HEK293 (cell line): ENCODE measurements around the gene CREBRF.
"Not testable (repeated sequence)": the region's sequence is repeated elsewhere in the genome, so short reads cannot be mapped to it uniquely, and the experiment has no call there.

Experiments used
- CTCF ChIA-PET: fragments of 350-600 bp; formaldehyde crosslinking; extraction: SDS; loops from one replicate; lab custom pipeline; 2021; ENCODE audit warnings: antibody characterized with exemption; lab: Yijun Ruan, JAX
- POLR2A ChIA-PET: fragments of 300-600 bp; formaldehyde crosslinking; extraction: SDS; loops from one replicate; lab custom pipeline; 2020; ENCODE audit warnings: antibody characterized with exemption, inconsistent platforms; lab: Yijun Ruan, JAX
- H3K27ac ChIP-seq: fragments of 200-500 bp; sonication (Bioruptor generic); 2 replicates; pipeline ENCODE4 v1.5.1; 2014; ENCODE audit warnings: low read depth, low read length, control low read depth, inconsistent platforms; ENCODE audit errors: extremely low read depth
- H3K36me3 ChIP-seq, 2 experiments: fragments of 200-500 bp in 1 of 2; sonication (Bioruptor generic) in 1 of 2; 1 replicate in 1 of 2; 2 replicates in 1 of 2; pipeline ENCODE4 v1.5.1; 2014 to 2017; ENCODE audit warnings: inconsistent platforms in 2 of 2, low read length in 2 of 2; ENCODE audit not compliant: control insufficient read depth in 2 of 2, insufficient read depth in 1 of 2
- H3K4me1 ChIP-seq: fragments of 200-500 bp; sonication (Bioruptor generic); 2 replicates; pipeline ENCODE4 v1.5.1; 2014; ENCODE audit warnings: mild to moderate bottlenecking, low read length, inconsistent platforms; ENCODE audit not compliant: control insufficient read depth, insufficient read depth
- H3K4me3 ChIP-seq: 2 replicates; pipeline ENCODE4 v1.5.1; 2011; ENCODE audit warnings: low read depth, mild to moderate bottlenecking, control low read depth, low read length, moderate library complexity
- H3K9me3 ChIP-seq: fragments of 200-500 bp; sonication (Bioruptor generic); 2 replicates; pipeline ENCODE4 v1.5.1; 2014; ENCODE audit warnings: low read depth, low read length, inconsistent platforms; ENCODE audit not compliant: control insufficient read depth, insufficient read depth
- KLF17 ChIP-seq: fragments of 450-650 bp; formaldehyde crosslinking; IDR thresholded peaks from 2 replicates; pipeline ENCODE4 v1.5.1; 2016; ENCODE audit warnings: missing biosample characterization, missing genetic modification characterization
- MEIS1 ChIP-seq: sonication (generic); formaldehyde crosslinking; IDR thresholded peaks from 2 replicates; pipeline ENCODE4 v1.8.1; 2022; ENCODE audit warnings: missing genetic modification reagents, mild to moderate bottlenecking, borderline replicate concordance
- PRDM6 ChIP-seq: fragments of 450-650 bp; formaldehyde crosslinking; IDR thresholded peaks from 2 replicates; pipeline ENCODE4 v1.5.1; 2017; ENCODE audit warnings: missing biosample characterization, missing genetic modification characterization
- ZBTB17 ChIP-seq: fragments of 450-650 bp; formaldehyde crosslinking; IDR thresholded peaks from 2 replicates; pipeline ENCODE4 v1.5.1; 2016; ENCODE audit warnings: missing biosample characterization, missing genetic modification characterization
- ZFP3 ChIP-seq: fragments of 450-650 bp; formaldehyde crosslinking; IDR thresholded peaks from 2 replicates; pipeline ENCODE4 v1.5.1; 2016; ENCODE audit warnings: low read depth, missing biosample characterization, missing genetic modification characterization
- ZNF148 ChIP-seq: fragments of 450-650 bp; formaldehyde crosslinking; IDR thresholded peaks from 2 replicates; pipeline ENCODE4 v1.5.0; 2017; ENCODE audit warnings: missing biosample characterization, missing genetic modification characterization, borderline replicate concordance
- ZNF292 ChIP-seq: fragments of 450-650 bp; formaldehyde crosslinking; IDR thresholded peaks from 2 replicates; pipeline ENCODE4 v1.5.1; 2016; ENCODE audit warnings: low read depth, missing biosample characterization, missing genetic modification characterization, borderline replicate concordance
- ZNF48 ChIP-seq: fragments of 450-650 bp; formaldehyde crosslinking; IDR thresholded peaks from 2 replicates; pipeline ENCODE4 v1.5.1; 2016; ENCODE audit warnings: missing biosample characterization, missing genetic modification characterization
- ZNF513 ChIP-seq: fragments of 450-650 bp; IDR thresholded peaks from 2 replicates; pipeline ENCODE4 v1.5.1; 2018; ENCODE audit warnings: missing biosample characterization, missing genetic modification characterization
- ZNF585B ChIP-seq: fragments of 450-650 bp; formaldehyde crosslinking; IDR thresholded peaks from 2 replicates; pipeline ENCODE4 v1.5.1; 2016; ENCODE audit warnings: missing biosample characterization, missing genetic modification characterization
- ZNF76 ChIP-seq: fragments of 450-650 bp; formaldehyde crosslinking; IDR thresholded peaks from 2 replicates; pipeline ENCODE4; 2016; ENCODE audit warnings: low read depth, missing biosample characterization, missing genetic modification characterization, borderline replicate concordance

The CREBRF gene

GRCh38 chr5:173017087-173017486 is 39.1 kb upstream of the CREBRF start:
- not testable (repeated sequence) for H3K9me3 ChIP-seq, H3K4me1 ChIP-seq, H3K4me3 ChIP-seq, H3K27ac ChIP-seq
- ChIA-PET POLR2A (interaction anchor here (1.2 kb wide), 1 partner anchor 33 kb away, joined by 6 read pairs; the partner anchor contains the start of gene ATP6V0E1), CTCF (interaction anchor here (0.6 kb wide), 3 partner anchors 37 to 1958 kb away, joined by 3 to 5 read pairs (median 3); no protein-coding TSS in a partner anchor)
- H3K36me3 ChIP-seq = peaks cover 3 to 20% of the 10 kb centered on the region in 2 experiments; a peak in 2 of 3 replicates
- TF ChIP-seq ZFP3 = 0 out of 2 replicates have a peak, but pooled peaks have one; percentile 2

GRCh38 chr5:173018358-173018757 is 37.8 kb upstream of the CREBRF start:
- ChIA-PET CTCF (interaction anchor here (0.6 to 1.0 kb wide), 3 partner anchors 34 to 311 kb away, joined by 3 to 5 read pairs (median 3); partner anchors contain the start of gene BNIP1), POLR2A (no interaction called here)
- no peaks in the 10 kb centered on the region for H3K9me3 ChIP-seq
- peaks cover 9% of the 10 kb centered on the region for H3K4me1 ChIP-seq
- peaks cover 11 to 25% of the 10 kb centered on the region in 2 experiments; a peak in 2 of 3 replicates for H3K36me3 ChIP-seq
- H3K27ac ChIP-seq = no peak overlapping the region
- TF ChIP-seq ZNF513 (tag by site-specific recombination) (no peak), ZBTB17 (tag by site-specific recombination) (no peak), ZNF585B (tag by site-specific recombination) (no peak), ZNF76 (no peak), ZNF292 (tag by site-specific recombination) (no peak), ZNF48 (tag by site-specific recombination) (no peak), KLF17 (tag by site-specific recombination) (no peak), MEIS1 (CRISPR knock-in tag) (no peak)
- H3K4me3 ChIP-seq = no peak overlapping the region

GRCh38 chr5:173020154-173020581 is 36.0 kb upstream of the CREBRF start:
- POLR2A ChIA-PET = no interaction called here
- TF ChIP-seq PRDM6 (tag by site-specific recombination) = 0 out of 2 replicates have a peak, but pooled peaks have one; percentile 36
- no peak for TF ChIP-seq ZNF148

More at GRCh38 chr5:173020154-173020581, 36.0 kb upstream of the CREBRF start:
- peaks cover 12 to 25% of the 10 kb centered on the region in 2 experiments; a peak in 2 of 3 replicates for H3K36me3 ChIP-seq
- H3K9me3 ChIP-seq = no peaks in the 10 kb centered on the region
- no peak overlapping the region for H3K27ac ChIP-seq
- CTCF ChIA-PET = no interaction called here
- peaks cover 9% of the 10 kb centered on the region for H3K4me1 ChIP-seq
- no peak overlapping the region for H3K4me3 ChIP-seq
